ENCODE results near the gene MFAP5.
A peak's percentile ranks its signal among the peaks of the same experiment; 100 is the strongest.
"Not testable (repeated sequence)": the region's sequence is repeated elsewhere in the genome, so short reads cannot be mapped to it uniquely, and the experiment has no call there.

The MFAP5 gene

GRCh38 chr12:8644345-8645248 is 18.0 kb downstream of the MFAP5 start:
- H3K36me3 ChIP-seq (ENCODE audit: insufficient read depth, low read length) = no peaks in the 10 kb centered on the region
- no peaks in the 10 kb centered on the region for H3K27me3 ChIP-seq (ENCODE audit: control insufficient read depth, insufficient read depth, low read length)
- no peak overlapping the region for H3K4me2 ChIP-seq (ENCODE audit: low read length)
- no peak overlapping the region for H3K9ac ChIP-seq (ENCODE audit: low read depth, low read length)
- no peaks in the 10 kb centered on the region for H3K4me1 ChIP-seq (ENCODE audit: control insufficient read depth, insufficient read depth, low read length)
- H3K9me3 ChIP-seq (replicated peaks; ENCODE audit: low read length) = no peaks in the 10 kb centered on the region
- H3K4me3 ChIP-seq (ENCODE audit: low read length) = no peak overlapping the region

- no peak overlapping the region for H3K4me2 ChIP-seq (ENCODE audit: low read length)
- no peaks in the 10 kb centered on the region for H3K36me3 ChIP-seq (ENCODE audit: insufficient read depth, low read length)
Observed at GRCh38 chr12:8642775-8643174, 19.9 kb downstream of the MFAP5 start.

GRCh38 chr12:8639936-8640335 is 22.7 kb downstream of the MFAP5 start:
- H3K4me1 ChIP-seq (ENCODE audit: control insufficient read depth, insufficient read depth, low read length) = no peaks in the 10 kb centered on the region
- H3K4me2 ChIP-seq (ENCODE audit: low read length) = no peak overlapping the region
- no peaks in the 10 kb centered on the region for H3K9me3 ChIP-seq (replicated peaks; ENCODE audit: low read length)
- H3K27me3 ChIP-seq (ENCODE audit: control insufficient read depth, insufficient read depth, low read length) = no peaks in the 10 kb centered on the region
- no peak overlapping the region for H3K9ac ChIP-seq (ENCODE audit: low read depth, low read length)
- no peak overlapping the region for H3K4me3 ChIP-seq (ENCODE audit: low read length)
- H3K36me3 ChIP-seq (ENCODE audit: insufficient read depth, low read length) = no peaks in the 10 kb centered on the region

More at GRCh38 chr12:8642775-8643174, 19.9 kb downstream of the MFAP5 start:
- Histone ChIP-seq H3K9ac (ENCODE audit: low read depth, low read length) (no peak overlapping the region), H3K4me3 (ENCODE audit: low read length) (no peak overlapping the region), H3K27me3 (ENCODE audit: control insufficient read depth, insufficient read depth, low read length) (no peaks in the 10 kb centered on the region), H3K4me1 (ENCODE audit: control insufficient read depth, insufficient read depth, low read length) (no peaks in the 10 kb centered on the region), H3K9me3 (replicated peaks; ENCODE audit: low read length) (no peaks in the 10 kb centered on the region)

- H3K36me3 ChIP-seq (ENCODE audit: insufficient read depth, low read length) = no peaks in the 10 kb centered on the region
- H3K4me3 ChIP-seq (ENCODE audit: low read length) = no peak overlapping the region
- H3K9me3 ChIP-seq (replicated peaks; ENCODE audit: low read length) = no peaks in the 10 kb centered on the region
- H3K4me2 ChIP-seq (ENCODE audit: low read length) = no peak overlapping the region
- no peaks in the 10 kb centered on the region for H3K27me3 ChIP-seq (ENCODE audit: control insufficient read depth, insufficient read depth, low read length)
- H3K9ac ChIP-seq (ENCODE audit: low read depth, low read length) = no peak overlapping the region
- H3K4me1 ChIP-seq (ENCODE audit: control insufficient read depth, insufficient read depth, low read length) = no peaks in the 10 kb centered on the region
Observed at GRCh38 chr12:8638951-8639350, 23.7 kb downstream of the MFAP5 start.

DNA sequence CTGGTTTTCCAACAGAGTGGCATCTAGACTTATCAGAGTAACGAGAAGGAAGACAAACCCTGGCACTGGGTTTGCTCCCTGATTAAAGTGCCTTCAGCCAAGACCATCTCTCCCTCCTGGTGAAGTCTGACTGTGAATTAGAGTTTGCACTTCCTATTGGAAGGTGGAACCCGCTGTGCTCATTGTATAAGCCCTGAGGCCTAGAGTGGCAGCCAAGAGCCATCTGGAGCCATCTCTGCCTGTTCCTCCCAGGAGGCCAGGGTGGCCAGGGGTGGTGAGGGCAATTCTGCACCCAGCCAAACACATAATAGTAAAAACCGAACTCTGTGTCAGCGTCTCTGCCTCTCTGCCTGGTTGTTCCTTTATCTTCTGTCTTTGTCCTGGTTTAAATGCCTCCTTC is 25.0 kb downstream of the MFAP5 start:
- Histone ChIP-seq H3K4me2 (ENCODE audit: low read length) (no peak overlapping the region), H3K36me3 (ENCODE audit: insufficient read depth, low read length) (no peaks in the 10 kb centered on the region), H3K4me3 (ENCODE audit: low read length) (no peak overlapping the region), H3K27me3 (ENCODE audit: control insufficient read depth, insufficient read depth, low read length) (no peaks in the 10 kb centered on the region), H3K4me1 (ENCODE audit: control insufficient read depth, insufficient read depth, low read length) (no peaks in the 10 kb centered on the region), H3K9me3 (replicated peaks; ENCODE audit: low read length) (no peaks in the 10 kb centered on the region), H3K9ac (ENCODE audit: low read depth, low read length) (no peak overlapping the region)

DNA sequence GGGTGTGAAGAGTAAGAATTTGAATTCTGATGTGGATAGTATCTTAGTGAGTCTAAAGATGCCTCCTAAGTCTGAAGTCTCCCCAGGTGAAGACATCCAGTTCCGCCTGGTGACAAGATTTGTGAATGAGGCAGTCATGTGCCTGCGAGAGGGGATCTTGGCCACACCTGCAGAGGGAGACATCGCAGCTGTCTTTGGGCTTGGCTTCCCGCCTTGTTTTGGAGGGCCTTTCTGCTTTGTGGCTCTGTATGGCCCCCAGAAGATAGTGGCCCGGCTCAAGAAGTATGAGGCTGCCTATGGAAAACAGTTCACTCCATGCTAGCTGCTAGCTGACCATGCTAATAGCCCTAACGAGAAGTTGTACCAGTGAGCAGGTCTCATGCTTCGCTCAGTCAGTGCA is 25.4 kb downstream of the MFAP5 start:
- Histone ChIP-seq H3K36me3 (ENCODE audit: insufficient read depth, low read length) (no peaks in the 10 kb centered on the region), H3K4me3 (ENCODE audit: low read length) (no peak overlapping the region), H3K4me2 (ENCODE audit: low read length) (no peak overlapping the region)

GRCh38 chr12:8636581-8636980 is 26.0 kb downstream of the MFAP5 start:
- no peak overlapping the region for H3K9ac ChIP-seq (ENCODE audit: low read depth, low read length)

More for the DNA sequence above, 25.4 kb downstream of the MFAP5 start:
- H3K4me1 ChIP-seq (ENCODE audit: control insufficient read depth, insufficient read depth, low read length) = no peaks in the 10 kb centered on the region
- no peaks in the 10 kb centered on the region for H3K27me3 ChIP-seq (ENCODE audit: control insufficient read depth, insufficient read depth, low read length)
- no peaks in the 10 kb centered on the region for H3K9me3 ChIP-seq (replicated peaks; ENCODE audit: low read length)
- no peak overlapping the region for H3K9ac ChIP-seq (ENCODE audit: low read depth, low read length)

GRCh38 chr12:8636007-8636346 is 26.6 kb downstream of the MFAP5 start:
- not testable (repeated sequence) for H3K4me1 ChIP-seq (ENCODE audit: control insufficient read depth, insufficient read depth, low read length); H3K27me3 ChIP-seq (ENCODE audit: control insufficient read depth, insufficient read depth, low read length); H3K9ac ChIP-seq (ENCODE audit: low read depth, low read length); H3K9me3 ChIP-seq (replicated peaks; ENCODE audit: low read length); H3K4me3 ChIP-seq (ENCODE audit: low read length); H3K36me3 ChIP-seq (ENCODE audit: insufficient read depth, low read length); H3K4me2 ChIP-seq (ENCODE audit: low read length)

More at GRCh38 chr12:8636581-8636980, 26.0 kb downstream of the MFAP5 start:
- Histone ChIP-seq H3K27me3 (ENCODE audit: control insufficient read depth, insufficient read depth, low read length) (no peaks in the 10 kb centered on the region), H3K9me3 (replicated peaks; ENCODE audit: low read length) (no peaks in the 10 kb centered on the region), H3K4me1 (ENCODE audit: control insufficient read depth, insufficient read depth, low read length) (no peaks in the 10 kb centered on the region), H3K4me3 (ENCODE audit: low read length) (no peak overlapping the region), H3K36me3 (ENCODE audit: insufficient read depth, low read length) (no peaks in the 10 kb centered on the region), H3K4me2 (ENCODE audit: low read length) (no peak overlapping the region)

DNA sequence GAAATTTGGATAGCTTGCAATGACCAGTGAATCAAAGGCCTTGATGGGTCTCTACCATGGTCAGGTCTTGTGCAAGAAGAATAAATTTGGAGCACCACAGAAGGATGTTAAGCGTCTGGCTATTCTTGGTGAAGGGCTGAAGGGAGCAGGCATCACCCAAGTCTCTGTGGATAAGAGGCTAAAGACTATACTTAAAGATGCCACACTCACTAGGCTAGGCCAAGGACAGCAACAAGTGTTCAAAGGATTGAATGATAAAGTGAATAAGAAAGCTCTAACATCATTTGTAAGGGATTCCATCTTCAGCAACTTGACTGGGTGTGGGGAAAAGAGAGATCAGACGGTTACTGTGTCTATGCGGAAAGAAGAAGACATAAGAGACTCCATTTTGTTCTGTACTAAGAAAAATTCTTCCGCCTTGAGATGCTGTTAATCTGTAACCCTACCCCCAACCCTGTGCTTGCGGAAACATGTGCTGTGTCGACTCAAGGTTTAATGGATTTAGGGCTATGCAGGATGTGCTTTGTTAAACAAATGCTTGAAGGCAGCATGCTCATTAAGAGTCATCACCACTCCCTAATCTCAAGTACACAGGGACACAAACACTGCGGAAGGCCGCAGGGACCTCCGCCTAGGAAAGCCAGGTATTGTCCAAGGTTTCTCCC is 27.2 kb downstream of the MFAP5 start:
- not testable (repeated sequence) for H3K9me3 ChIP-seq (replicated peaks; ENCODE audit: low read length); H3K4me3 ChIP-seq (ENCODE audit: low read length); H3K4me2 ChIP-seq (ENCODE audit: low read length); H3K27me3 ChIP-seq (ENCODE audit: control insufficient read depth, insufficient read depth, low read length); H3K36me3 ChIP-seq (ENCODE audit: insufficient read depth, low read length); H3K4me1 ChIP-seq (ENCODE audit: control insufficient read depth, insufficient read depth, low read length); H3K9ac ChIP-seq (ENCODE audit: low read depth, low read length)

DNA sequence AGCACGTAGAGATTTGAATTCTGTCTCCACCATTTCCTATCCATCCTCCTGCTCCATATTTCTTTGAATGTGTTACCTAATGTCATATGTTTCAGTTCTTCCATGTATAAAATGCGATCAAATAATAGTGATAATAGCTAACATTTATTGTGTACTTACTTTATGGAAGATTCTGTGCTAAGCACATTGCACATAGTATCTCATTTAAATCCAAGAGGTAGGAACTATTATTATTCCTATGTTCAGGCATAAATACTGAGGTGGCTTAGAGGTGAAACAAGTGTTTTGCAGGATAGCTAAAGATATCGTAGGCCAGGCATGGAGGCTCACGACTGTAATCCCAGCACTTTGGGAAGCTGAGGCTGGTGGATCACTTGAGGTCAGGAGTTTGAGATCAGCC is 32.5 kb downstream of the MFAP5 start:
- Histone ChIP-seq H3K27me3 (ENCODE audit: control insufficient read depth, insufficient read depth, low read length) (no peaks in the 10 kb centered on the region), H3K36me3 (ENCODE audit: insufficient read depth, low read length) (no peaks in the 10 kb centered on the region), H3K9me3 (replicated peaks; ENCODE audit: low read length) (no peaks in the 10 kb centered on the region), H3K4me3 (ENCODE audit: low read length) (no peak overlapping the region), H3K4me1 (ENCODE audit: control insufficient read depth, insufficient read depth, low read length) (peaks cover 13% of the 10 kb centered on the region), H3K4me2 (ENCODE audit: low read length) (no peak overlapping the region), H3K9ac (ENCODE audit: low read depth, low read length) (peak overlapping the region; percentile 44)

GRCh38 chr12:8629486-8630033 is 33.1 kb downstream of the MFAP5 start:
- Histone ChIP-seq H3K4me2 (ENCODE audit: low read length) (peak overlapping the region; percentile 20), H3K27me3 (ENCODE audit: control insufficient read depth, insufficient read depth, low read length) (no peaks in the 10 kb centered on the region), H3K9me3 (replicated peaks; ENCODE audit: low read length) (no peaks in the 10 kb centered on the region), H3K4me3 (ENCODE audit: low read length) (no peak overlapping the region), H3K9ac (ENCODE audit: low read depth, low read length) (peak overlapping the region; percentile 44), H3K36me3 (ENCODE audit: insufficient read depth, low read length) (no peaks in the 10 kb centered on the region), H3K4me1 (ENCODE audit: control insufficient read depth, insufficient read depth, low read length) (peaks cover 13% of the 10 kb centered on the region)
